HG03175 (cell line): ENCODE measurements around the gene TFRC.
A peak's percentile ranks its signal among the peaks of the same experiment; 100 is the strongest.
"Not testable (repeated sequence)": the region's sequence is repeated elsewhere in the genome, so short reads cannot be mapped to it uniquely, and the experiment has no call there.

Experiments
- ATAC-seq: cut with Tn5 transposase; IDR thresholded peaks from one replicate; pipeline ENCODE4 v1.9.1; 2021; ENCODE audit warnings: mild to moderate bottlenecking, moderate library complexity; ENCODE audit not compliant: unreplicated experiment

Gene TFRC

GRCh38 chr3:196081834-196082618, at the start of gene TFRC:
Gene TFRC, minus strand, starts transcription at chr3:196082090. Its CDS starts 4,991 bp downstream, at chr3:196077099.
- peak; percentile 89 for ATAC-seq

- no peak for ATAC-seq
These were observed 46.4 kb upstream of the TFRC start for GRCh38 chr3:196128172-196128843.

GRCh38 chr3:196127308-196128040, 45.6 kb upstream of the TFRC start:
- no peak for ATAC-seq

DNA sequence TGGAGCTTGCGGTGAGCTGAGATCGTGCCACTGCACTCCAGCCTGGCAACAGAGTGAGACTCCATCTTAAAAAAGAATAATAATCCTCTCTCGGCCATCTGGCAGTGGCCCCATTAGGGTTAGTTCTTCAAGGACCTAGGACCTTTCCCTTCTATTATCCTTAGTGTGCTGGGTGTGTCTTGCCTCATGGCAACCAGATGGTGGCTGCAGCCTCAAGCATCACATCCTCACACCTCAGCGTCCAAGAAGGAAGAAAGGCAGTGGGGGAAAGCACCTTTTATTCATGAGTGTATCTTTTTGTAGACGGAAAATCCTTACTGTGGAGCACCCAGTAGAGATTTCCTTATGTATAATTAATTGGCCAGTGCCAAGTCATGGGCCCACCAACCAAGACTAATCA, 42.7 kb upstream of the TFRC start:
- no peak for ATAC-seq

DNA sequence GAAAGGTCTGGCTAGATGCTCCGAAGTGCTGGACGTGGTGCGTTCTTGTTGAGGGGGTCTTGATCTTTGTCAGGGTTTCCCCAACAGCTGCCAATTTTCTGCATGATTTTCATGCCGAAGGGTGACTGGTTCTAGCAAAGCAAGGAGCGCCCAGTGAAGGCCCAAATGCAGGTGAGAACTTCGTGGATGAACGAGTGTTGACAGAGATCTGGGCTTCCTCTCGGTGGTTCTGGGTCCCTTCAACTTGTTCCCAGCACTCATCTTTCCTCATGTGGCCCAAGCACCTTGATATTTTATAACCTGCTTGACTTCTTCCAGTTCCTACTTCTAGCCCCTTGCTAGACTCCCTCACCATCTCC, 40.8 kb upstream of the TFRC start:
- ATAC-seq = no peak

DNA sequence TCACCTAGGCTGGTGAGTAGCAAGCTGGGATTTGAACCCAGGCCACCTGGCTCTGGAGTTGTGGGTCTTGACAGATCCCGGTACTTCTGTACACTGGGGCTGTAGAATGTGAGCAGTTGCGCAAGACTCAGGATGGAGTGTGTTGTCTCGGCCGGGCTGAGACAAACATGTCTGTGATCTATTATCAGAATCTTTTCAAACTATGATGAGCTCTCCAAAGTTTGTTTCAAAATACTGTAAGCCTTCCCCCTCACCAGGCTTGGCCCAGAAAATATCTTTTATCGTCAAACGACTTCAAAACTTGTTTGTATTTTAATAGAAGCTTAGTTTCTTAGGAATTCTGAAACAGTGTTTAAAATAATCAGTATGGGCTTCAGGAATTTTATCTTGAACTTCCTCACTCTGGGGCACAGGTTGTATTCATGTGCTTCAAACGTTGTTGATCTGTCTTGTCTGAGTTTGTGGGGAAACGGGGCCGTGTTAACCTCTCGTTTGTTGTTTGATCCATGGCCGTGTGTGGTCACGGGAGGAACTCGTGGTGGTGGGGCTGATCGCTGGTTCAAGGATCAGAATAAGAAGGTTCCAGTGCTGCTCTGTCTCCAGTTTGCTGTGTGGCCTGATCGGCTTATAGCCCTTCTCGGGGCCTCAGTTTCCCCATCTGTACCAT, 40.3 kb upstream of the TFRC start:
- ATAC-seq = no peak

- ATAC-seq = no peak
These were observed 39.2 kb upstream of the TFRC start for GRCh38 chr3:196121066-196121465.

GRCh38 chr3:196120291-196120951, 38.5 kb upstream of the TFRC start:
- no peak for ATAC-seq

- ATAC-seq = peak; percentile 38
These were observed 35.9 kb upstream of the TFRC start for GRCh38 chr3:196117809-196118208.

DNA sequence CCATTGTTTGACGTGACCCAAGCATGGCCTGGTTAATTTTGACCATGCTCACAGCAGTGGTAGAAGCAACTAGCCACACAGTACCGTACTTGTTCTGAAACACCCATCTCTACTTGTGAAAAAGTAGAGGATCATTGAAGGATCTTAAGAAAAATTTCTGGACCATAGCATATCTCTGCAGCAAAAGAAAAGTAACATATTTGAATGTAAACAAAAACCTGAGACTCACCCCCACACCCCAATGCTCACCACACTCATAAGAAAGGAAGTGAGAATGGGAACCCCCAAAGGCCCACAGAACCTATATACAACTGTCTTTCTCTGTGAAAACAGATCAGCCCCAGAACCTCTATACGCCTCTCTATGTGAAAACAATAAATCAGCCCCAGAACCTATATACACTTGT, 33.8 kb upstream of the TFRC start:
- ATAC-seq = peak; percentile 79

DNA sequence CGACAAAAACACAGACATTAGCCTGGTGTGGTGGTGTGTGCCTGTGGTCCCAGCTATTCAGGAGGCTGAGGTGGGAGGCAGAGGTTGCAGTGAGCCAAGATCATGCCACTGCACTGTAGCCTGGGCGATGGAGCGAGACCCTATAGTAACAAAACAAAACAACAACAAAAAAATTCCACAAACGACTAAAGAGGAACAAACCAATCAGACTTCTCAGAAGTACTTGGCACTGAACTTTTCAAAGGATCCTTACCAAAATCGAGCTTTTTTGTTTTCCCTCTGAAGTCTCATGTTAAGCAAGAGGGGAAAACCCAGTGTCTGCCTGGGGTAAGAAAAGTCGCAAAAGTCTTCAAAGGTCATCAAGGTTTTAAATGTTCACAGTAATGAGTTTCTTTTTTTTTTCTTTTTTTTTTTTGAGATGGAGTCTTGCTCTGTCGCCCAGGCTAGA, 30.1 kb upstream of the TFRC start:
- no peak for ATAC-seq

DNA sequence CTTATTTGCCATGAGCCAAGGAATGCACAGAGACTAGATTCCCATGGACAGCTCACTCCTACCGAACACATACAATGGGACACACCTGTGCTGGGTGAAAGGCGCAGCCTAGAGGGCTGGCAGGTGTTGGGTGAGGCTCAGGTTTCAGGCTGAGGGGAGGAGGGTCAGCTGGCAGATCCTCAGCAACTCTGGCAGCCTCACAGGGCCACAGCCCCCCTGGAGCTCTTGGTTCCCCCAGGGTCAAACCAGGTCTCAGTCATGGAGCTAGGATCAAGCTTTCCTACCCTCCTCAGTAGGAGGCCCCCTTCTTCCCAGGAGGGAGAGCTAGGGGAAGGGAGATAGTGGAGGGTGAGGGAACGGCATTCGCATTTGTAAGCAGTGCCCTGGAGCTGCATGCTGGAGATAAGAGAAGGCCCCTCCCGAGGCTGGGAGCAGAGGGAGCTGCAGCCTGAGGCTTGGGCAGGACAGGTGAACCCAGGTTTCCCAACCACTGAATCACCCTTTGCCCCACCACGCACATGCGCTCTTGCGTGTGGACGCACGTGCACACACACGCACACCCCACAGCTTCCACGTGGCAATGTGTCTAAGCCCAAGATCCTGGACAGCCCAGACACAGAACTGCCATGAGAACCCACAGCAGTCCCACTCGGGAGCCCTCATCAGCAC, 26.3 kb upstream of the TFRC start:
- no peak for ATAC-seq

DNA sequence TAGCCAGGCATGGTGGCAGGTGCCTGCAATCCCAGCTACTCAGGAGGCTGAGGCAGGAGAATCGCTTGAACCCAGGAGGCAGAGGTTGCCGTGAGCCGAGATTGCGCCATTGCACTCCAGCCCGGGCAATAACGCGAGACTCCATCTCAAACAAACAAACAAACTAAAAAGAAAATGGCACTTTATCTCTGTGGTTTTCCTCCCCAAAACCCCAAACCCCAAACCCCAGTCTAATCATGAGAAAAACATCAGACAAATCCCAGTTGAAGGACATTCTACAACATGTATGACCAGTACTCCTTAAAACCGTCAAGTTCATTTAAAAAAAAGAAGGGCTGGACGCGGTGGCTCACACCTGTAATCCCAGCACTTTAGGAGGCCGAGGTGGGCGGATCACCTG, 22.8 kb upstream of the TFRC start:
- not testable (repeated sequence) for ATAC-seq

DNA sequence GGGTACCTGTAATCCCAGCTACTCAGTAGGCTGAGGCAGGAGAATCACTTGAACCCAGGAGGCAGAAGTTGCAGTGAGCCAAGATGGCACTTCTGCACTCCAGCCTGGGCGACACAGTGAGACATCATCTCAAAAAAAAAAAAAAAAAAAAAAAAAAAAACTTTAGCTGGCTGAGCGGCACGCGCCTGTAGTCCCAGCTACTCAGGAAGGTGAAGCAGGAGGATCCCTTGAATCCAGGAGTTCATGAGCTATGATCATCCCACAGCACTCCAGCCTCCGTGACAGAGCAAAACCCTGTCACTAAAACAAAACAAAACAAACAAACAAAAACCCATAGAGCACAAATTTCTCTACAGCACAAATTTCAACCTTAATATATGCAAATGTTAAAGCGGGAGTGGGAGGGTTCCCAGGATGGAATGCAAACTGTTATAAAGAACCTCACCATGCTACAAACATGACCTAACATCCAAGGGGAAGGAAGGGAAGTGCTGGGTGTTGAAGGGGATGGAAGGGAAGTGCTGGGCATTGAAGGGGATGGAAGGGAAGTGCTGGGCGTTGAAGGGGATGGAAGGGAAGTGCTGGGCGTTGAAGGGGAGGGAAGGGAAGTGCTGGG, 16.6 kb upstream of the TFRC start:
- not testable (repeated sequence) for ATAC-seq

- ATAC-seq = no peak
These were observed 15.7 kb upstream of the TFRC start for GRCh38 chr3:196097373-196098154.

DNA sequence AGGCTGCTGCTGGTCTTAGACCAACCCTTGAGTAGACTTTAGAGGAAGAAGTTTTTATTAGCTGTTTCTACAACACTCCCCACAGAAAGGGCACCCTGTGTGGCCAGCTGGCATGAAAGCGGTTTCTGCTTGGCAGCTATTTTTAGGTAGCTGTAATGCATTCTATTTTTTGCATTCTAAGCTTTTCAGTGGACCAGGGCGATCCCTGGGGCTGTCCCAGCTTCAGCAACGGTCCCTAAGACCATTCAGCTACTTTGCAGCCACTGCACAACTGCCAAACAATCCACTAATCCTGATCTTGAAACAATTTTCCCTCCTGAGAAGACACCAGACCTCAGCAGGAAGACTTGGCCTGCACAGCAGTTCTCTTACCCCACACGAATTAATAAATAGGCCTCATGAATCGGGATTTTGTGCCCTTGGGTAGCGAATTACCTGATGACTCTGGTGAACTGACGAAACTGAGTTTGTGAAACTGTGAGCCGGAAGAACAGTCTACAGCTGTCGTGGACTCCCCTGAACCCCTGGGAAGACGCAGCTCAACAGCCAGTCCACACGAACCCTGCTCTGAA, 14.6 kb upstream of the TFRC start:
- ATAC-seq = peak; percentile 89

GRCh38 chr3:196093317-196094111, 11.6 kb upstream of the TFRC start:
- no peak for ATAC-seq

DNA sequence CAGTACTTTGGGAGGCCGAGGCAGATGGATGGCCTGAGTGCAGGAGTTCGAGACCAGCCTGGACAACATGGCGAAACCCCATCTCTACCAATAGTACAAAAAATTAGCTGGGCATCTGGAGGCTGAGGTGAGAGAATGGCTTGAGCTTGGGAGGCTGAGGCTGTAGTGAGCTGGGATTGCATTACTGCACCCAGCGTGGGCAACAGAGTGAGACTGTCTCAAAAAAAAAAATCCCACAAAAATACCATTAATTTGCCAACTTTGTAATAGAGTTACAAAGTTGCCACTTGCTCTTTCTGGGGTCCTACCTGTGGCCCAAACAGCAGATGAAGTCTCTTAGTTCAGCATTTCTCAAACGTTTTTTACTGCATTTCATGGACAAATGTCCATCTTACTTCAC, 6.0 kb upstream of the TFRC start:
- ATAC-seq = no peak
